Uterus (tissue), 2 donors: ENCODE results near the gene CTXND2.

Experiments used
- POLR2A ChIP-seq, 2 donors: fragments of 450-650 bp; IDR thresholded peaks; one replicate each; pipeline ENCODE4 v1.6.1; 2016; ENCODE audit warnings: antibody characterized with exemption in 2 of 2, mild to moderate bottlenecking in 1 of 2, moderate library complexity in 1 of 2
- TF ChIP-seq, protein P1 (sequence below), 4 experiments: fragments of 200-600 bp in 2 of 4; fragments of 450-650 bp in 2 of 4; sonication (generic) in 2 of 4; IDR thresholded peaks; one replicate each; pipeline ENCODE4 v1.5.1; 2016 to 2019; ENCODE audit warnings: antibody characterized with exemption in 4 of 4, mild to moderate bottlenecking in 2 of 4, moderate library complexity in 1 of 4

GRCh38 chr1:150842964-150843363, 44.0 kb upstream of the CTXND2 start:
- TF ChIP-seq, protein P1, sequence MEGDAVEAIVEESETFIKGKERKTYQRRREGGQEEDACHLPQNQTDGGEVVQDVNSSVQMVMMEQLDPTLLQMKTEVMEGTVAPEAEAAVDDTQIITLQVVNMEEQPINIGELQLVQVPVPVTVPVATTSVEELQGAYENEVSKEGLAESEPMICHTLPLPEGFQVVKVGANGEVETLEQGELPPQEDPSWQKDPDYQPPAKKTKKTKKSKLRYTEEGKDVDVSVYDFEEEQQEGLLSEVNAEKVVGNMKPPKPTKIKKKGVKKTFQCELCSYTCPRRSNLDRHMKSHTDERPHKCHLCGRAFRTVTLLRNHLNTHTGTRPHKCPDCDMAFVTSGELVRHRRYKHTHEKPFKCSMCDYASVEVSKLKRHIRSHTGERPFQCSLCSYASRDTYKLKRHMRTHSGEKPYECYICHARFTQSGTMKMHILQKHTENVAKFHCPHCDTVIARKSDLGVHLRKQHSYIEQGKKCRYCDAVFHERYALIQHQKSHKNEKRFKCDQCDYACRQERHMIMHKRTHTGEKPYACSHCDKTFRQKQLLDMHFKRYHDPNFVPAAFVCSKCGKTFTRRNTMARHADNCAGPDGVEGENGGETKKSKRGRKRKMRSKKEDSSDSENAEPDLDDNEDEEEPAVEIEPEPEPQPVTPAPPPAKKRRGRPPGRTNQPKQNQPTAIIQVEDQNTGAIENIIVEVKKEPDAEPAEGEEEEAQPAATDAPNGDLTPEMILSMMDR (IDR thresholded peaks at IDR 0.05) = no peak
- no peak for TF ChIP-seq POLR2A (IDR thresholded peaks at IDR 0.05)
